Endothelial cell (in vitro differentiated cells): ENCODE measurements around the gene PAFAH1B1. TPM values are rescaled to one million over a fixed set of nuclear protein-coding genes. Genes with fewer than 3 reads are reported as not detected.

ENCODE experiments used
- DNase-seq: peaks from one replicate; pipeline ENCODE4 v3.0.0; 2021; ENCODE audit warnings: low spot score
- H3K27ac Mint-ChIP-seq: one replicate; pipeline ENCODE4 v1.8.0; 2021; ENCODE audit warnings: mixed read lengths, inconsistent platforms; ENCODE audit not compliant: unreplicated experiment
- H3K27me3 Mint-ChIP-seq: one replicate; pipeline ENCODE4 v1.8.0; 2021; ENCODE audit warnings: mild to moderate bottlenecking, moderate library complexity, mixed read lengths, inconsistent platforms; ENCODE audit not compliant: unreplicated experiment
- H3K36me3 Mint-ChIP-seq: one replicate; pipeline ENCODE4 v1.8.0; 2021; ENCODE audit warnings: mild to moderate bottlenecking, low read depth, mixed read lengths, inconsistent platforms; ENCODE audit not compliant: unreplicated experiment
- H3K4me1 Mint-ChIP-seq: one replicate; pipeline ENCODE4 v1.8.0; 2021; ENCODE audit warnings: mild to moderate bottlenecking, mixed read lengths, inconsistent platforms; ENCODE audit not compliant: unreplicated experiment
- H3K4me3 Mint-ChIP-seq: one replicate; pipeline ENCODE4 v1.8.0; 2021; ENCODE audit warnings: mild to moderate bottlenecking, mixed read lengths, inconsistent platforms; ENCODE audit not compliant: unreplicated experiment
- H3K9me3 Mint-ChIP-seq: one replicate; pipeline ENCODE4 v1.8.0; 2021; ENCODE audit warnings: mixed read lengths, inconsistent platforms; ENCODE audit not compliant: unreplicated experiment
- CTCF ChIP-seq: fragments of 200-600 bp; sonication (generic); IDR thresholded peaks from one replicate; pipeline ENCODE4 v1.5.0; 2021; ENCODE audit warnings: antibody characterized with exemption; ENCODE audit not compliant: unreplicated experiment
- total RNA-seq: library from RNA; stranded (reverse); fragmentation: NEBNext Ultra II Directional; extraction: Animal tissue kit (Norgen Biotek cat#: 25700); gene quantifications from one replicate; pipeline ENCODE4 v1.2.1, GENCODE V29; 2021; ENCODE audit not compliant: unreplicated experiment

PAFAH1B1 gene
- total RNA-seq, 1 donor from 2014 or later = 141 TPM

DNA sequence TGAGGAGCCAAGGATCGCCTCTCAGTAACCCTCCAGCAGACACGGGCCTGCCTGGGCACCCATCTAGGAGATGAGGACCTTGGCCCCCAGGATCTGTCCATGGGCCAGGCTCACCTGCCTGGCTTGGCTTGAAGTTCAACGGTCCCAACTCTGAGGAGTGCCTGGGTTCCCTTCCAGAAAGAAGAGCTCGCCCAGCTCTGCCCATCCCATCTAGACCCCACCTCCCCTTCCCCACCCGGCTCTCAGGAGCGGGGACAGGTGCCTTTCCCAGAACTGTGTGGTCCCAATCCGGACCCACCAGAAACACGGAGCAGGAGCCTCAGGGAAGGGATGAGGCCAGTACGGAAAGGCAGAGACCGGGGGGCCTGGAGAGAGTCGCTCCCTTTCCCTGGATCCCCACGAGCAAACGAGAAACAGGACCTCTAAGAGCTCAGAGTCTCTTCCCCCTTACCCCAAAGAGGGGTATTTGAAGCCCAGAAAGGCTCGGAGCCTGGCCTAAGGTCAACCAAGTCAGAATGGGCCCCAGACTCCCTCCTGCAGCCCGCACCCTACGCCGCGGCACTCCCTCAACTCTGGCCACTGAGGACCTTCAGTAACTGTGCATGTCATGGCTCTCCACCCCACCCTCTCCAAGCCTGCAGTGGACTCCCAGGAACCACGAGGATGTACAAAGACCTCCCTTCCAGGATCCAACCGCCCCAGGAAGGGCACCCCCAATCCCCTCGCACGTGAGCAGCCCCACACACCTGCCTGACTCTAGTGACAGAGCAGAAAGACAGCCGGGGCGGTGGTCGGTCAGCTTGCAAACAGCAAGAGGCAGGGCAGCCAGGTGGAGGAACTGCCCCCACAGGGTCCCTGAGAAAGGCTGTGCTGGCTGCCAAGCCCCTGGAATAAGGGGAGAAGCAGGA lies 112.7 kb downstream of the PAFAH1B1 start:
- Mint-ChIP-seq H3K4me1 (peaks cover 15% of the 10 kb centered on the region), H3K4me3 (no peak overlapping the region), H3K9me3 (no peaks in the 10 kb centered on the region), H3K27ac (no peak overlapping the region), H3K36me3 (peaks cover 9% of the 10 kb centered on the region), H3K27me3 (peaks cover 15% of the 10 kb centered on the region)
- no peak for DNase-seq
- no peak for TF ChIP-seq CTCF

- H3K27ac Mint-ChIP-seq = no peak overlapping the region
- no peaks in the 10 kb centered on the region for H3K9me3 Mint-ChIP-seq
- H3K4me1 Mint-ChIP-seq = peaks cover 16% of the 10 kb centered on the region
- H3K36me3 Mint-ChIP-seq = peaks cover 9% of the 10 kb centered on the region
- no peak for TF ChIP-seq CTCF
- no peak overlapping the region for H3K4me3 Mint-ChIP-seq
- peaks cover 15% of the 10 kb centered on the region for H3K27me3 Mint-ChIP-seq
- DNase-seq = no peak
These were observed 113.6 kb downstream of the PAFAH1B1 start for GRCh38 chr17:2706911-2707510.

DNA sequence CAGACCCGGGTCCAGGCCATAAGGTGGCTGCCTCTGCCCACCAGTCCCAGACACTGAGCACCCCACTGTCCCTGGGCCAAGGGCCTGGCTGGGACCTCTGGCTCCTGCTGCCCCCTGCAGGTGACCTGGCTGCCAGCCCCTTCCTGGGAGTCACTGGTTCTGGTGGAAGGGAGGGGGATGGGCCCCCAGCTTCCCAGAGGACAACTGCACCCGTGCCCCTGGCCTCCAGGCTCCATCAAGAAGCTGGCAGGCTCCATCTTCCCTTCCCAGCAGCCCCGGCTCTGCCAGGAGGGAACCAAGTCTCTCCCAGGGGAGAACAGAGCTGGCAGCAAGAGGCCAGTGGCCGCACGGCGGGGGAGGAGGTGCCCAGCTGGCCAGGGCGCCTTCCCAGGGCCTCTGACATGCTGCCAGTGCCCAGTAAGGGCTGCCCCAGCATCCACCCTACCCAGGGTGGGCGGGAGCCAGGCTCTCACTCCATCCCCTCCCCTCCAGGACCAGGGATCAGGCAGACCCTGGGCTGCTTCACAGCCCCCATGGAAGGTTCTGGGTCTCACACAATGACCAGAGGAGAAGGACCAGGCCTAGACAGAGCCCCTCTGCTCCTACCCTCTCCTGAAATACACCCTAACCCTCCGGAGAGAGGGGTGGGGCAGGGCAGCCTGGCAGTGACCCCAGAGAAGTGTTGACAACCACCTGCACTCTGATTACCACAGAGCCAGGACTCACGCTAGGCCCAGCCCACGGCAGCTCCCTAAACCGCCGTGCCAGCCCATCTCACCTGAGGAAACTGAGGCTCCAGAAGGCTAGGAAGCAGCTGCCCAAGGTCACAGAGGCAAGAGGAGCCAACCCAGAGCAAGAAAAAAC lies 114.5 kb downstream of the PAFAH1B1 start:
- Mint-ChIP-seq H3K27ac (no peak overlapping the region), H3K4me1 (peaks cover 22% of the 10 kb centered on the region), H3K36me3 (peaks cover 4% of the 10 kb centered on the region), H3K27me3 (peaks cover 15% of the 10 kb centered on the region), H3K9me3 (no peaks in the 10 kb centered on the region), H3K4me3 (no peak overlapping the region)
- TF ChIP-seq CTCF = peak; percentile 39
- no peak for DNase-seq

DNA sequence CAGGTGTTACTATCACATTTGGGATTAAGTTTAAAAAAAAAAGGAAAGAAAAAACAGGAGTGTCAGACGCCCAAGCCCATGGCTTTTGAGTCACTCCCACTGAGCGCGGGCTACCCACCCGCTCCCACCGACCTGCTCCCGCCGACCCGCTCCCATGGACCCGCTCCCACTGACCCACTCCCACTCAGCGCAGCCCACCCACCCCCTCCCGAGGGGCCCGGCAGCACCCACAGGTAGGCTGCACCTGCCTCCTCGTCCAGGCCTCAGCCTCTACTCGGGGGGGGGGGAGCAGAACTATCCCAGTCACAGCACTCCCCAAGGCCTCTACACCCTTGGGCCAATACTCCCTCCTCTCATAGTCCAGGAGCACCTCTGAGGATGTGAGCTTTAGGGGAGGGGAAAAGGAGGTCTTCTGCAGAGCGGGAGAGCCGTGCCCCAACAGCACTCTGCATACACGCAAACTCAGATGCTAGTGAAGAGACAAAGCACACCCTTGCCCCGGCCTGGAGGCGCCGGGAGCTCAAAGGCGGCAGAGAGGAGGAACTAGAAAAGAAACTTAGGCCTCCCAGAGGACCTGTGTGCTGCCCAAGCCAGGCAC lies 115.2 kb downstream of the PAFAH1B1 start:
- Mint-ChIP-seq H3K27me3 (peaks cover 15% of the 10 kb centered on the region), H3K4me1 (peaks cover 22% of the 10 kb centered on the region), H3K4me3 (no peak overlapping the region), H3K36me3 (peaks cover 4% of the 10 kb centered on the region), H3K27ac (no peak overlapping the region), H3K9me3 (no peaks in the 10 kb centered on the region)
- DNase-seq = no peak
- no peak for TF ChIP-seq CTCF
